GM21529 (cell line): ENCODE measurements around the gene PPP1R9A.

ENCODE experiments used
- ATAC-seq: cut with Tn5 transposase; IDR thresholded peaks from one replicate; pipeline ENCODE4 v1.9.1; 2021; ENCODE audit not compliant: unreplicated experiment

The PPP1R9A gene

DNA sequence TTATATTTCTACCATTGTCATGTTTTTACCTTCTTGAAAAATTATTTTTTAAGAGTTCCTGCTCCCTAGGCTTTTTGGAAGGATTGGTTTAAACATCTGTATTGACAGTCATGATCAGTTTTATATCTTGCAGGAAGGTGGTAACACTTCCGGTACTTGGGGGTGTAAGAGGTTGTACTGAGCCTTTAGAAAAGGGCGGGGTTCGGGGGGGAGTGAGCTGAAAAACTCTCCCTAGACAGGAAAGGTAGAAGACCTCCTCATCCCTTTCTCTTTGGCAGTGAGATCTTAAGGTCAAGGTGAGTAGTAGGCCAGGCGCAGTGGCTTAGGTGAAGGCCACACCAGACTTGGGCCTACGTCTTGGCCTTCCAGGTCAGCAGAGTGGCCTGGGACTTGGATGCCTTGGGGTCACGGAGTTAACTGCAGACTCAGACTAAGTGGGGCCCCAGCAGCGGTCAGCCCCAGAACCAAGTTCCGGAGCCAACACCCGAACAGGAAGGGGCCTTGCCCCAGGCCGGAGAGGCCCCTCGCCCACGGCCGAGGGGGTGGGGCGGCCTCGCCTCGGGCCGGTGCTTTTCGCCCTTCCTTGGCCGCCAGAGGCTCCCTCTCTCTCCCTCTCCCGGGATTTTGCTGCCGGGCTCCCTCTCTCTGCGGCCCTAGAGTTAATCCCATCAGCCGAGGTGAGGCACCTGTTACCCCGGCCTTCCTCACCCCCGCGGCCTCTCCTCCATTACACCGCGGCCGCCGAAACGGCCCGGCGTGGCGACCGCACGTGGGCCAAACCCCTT lies at the start of gene PPP1R9A:
TSS of gene PPP1R9A (plus strand) at position 569 of the 785 bp plus-strand sequence. CDS start 2,520 bp downstream, outside the sequence.
- ATAC-seq = no peak

- no peak for ATAC-seq
These were observed 36.3 kb upstream of the PPP1R9A start for GRCh38 chr7:94871132-94871531.

- no peak for ATAC-seq
These were observed 34.2 kb upstream of the PPP1R9A start for GRCh38 chr7:94873239-94873638.

GRCh38 chr7:94874036-94874785 lies 33.2 kb upstream of the PPP1R9A start:
- ATAC-seq = no peak

- ATAC-seq = no peak
These were observed 32.2 kb upstream of the PPP1R9A start for GRCh38 chr7:94875201-94875600.

- no peak for ATAC-seq
These were observed 29.4 kb upstream of the PPP1R9A start for GRCh38 chr7:94877731-94878670.

DNA sequence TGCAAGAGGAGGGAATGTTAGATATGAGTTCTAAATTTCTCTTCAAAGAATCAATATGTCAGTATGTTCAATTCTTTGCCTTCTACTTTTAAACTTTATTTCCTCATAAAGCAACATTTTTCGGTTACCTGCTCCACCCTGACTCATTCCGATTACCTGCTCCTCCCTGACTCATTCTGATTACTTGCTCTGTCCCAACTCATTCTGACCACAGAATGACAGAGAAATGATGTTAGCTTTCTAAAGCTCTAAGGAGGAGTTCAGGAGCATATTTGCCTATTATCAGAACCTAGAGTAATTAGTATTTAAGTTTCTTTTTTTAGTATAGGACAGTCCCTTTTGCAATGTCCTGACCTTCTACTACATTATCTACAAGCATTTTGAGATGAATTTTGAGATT lies 24.5 kb upstream of the PPP1R9A start:
- ATAC-seq = no peak

- no peak for ATAC-seq
These were observed 23.8 kb upstream of the PPP1R9A start for GRCh38 chr7:94883616-94884015.

DNA sequence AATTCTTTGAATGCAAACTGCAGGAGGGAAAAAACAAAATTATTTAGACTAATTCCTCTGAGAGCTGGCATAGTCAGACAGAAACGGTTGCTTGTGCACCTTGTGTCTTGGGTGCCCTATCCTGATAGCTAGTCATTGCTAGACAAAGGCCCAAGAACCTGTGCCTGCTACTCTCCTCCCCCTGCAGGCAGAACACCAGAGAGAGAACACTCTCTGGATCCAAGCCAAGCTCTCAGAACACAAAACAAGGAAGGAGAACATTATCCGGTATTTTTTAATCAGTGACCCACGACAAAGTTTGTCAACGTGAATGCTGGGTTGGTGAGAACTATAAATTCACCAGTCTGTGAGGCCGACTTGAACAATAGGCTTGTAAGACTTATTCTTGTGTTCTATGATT lies 18.8 kb upstream of the PPP1R9A start:
- ATAC-seq = no peak

DNA sequence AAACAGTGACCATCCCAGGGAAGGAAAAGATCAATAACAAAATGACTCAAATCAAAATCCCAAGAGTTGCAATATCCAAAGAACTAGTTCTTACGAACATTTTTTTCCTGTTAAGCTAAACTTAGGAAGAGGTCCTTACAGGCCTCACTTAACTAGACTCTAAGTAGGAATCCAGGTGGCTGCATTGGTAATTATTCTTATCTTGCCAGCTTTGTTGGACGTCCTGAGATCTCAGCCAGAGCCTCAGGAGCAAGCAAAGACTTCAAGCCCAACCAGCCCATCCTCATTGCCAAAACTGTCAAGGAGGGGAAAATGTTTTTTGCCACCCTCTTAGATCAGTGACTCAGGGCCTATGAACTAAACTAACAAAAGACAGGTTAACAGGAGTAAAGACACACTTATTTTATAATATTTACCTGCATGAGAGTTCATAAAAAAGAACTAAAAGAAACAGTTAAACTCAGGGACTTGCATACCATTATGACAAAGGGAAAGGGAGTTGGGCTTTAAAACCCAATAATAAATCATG lies 18.3 kb upstream of the PPP1R9A start:
- ATAC-seq = no peak

- ATAC-seq = no peak
These were observed 17.2 kb upstream of the PPP1R9A start for GRCh38 chr7:94890216-94890615.

- no peak for ATAC-seq
These were observed 13.7 kb upstream of the PPP1R9A start for GRCh38 chr7:94893661-94894060.

DNA sequence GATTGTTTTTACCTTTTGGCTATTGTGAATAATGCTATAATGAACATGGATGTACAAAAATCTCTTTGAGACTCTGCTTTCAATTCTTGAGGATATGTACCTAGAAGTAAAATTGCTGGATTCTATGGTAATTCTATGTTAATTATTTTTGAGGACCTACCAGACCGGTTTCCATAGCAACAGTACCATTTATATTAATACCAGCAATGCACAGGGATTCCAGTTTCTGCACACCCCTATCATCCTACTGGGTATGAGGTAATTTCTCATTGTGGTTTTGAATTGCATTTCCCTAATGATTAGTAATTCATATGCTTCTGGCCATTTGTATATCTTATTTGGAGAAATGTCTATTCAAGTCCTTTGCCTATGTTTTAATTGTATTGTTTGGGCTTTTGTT lies 9.9 kb upstream of the PPP1R9A start:
- ATAC-seq = no peak

GRCh38 chr7:94898340-94898739 lies 9.1 kb upstream of the PPP1R9A start:
- ATAC-seq = no peak

- ATAC-seq = no peak
These were observed 5.4 kb upstream of the PPP1R9A start for GRCh38 chr7:94901981-94902380.

DNA sequence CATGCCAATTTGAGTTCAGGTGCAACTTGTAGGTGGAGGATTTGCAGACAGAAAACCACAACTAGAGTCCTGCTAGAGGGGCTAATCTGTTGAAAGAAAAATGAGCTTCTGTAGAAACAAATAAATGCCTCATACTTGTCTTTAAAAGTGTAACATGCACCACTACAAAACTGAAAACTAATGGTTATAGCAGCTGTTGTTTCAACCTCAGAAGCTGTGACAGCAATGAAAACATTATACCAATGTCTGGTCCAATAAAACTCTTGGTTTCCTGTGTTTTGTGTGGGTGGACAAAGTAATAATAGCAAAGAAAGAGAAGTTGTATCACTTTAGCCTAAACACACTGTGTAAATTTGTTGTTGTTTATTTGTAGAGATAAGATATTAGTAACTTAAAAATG lies 3.4 kb upstream of the PPP1R9A start:
- no peak for ATAC-seq

DNA sequence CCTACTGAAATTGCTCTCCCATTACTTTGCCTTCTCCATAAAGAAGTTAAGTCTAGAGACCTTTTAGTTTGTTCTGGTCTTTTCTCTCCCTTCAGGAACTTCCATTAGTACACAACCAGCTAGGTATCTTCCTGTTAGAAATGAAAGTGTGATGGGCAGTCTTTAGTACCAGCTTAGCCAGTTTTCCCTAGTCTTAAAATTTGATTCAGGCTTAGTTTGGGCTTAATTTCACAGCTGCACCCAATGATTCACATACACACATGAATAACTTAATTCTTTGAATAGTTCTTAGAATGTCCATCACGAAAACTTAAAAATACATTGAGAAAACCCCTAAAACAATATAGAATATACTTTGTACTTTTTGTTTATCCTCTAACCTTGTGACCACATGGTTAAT lies 2.4 kb upstream of the PPP1R9A start:
- no peak for ATAC-seq

- ATAC-seq = no peak
These were observed 1.1 kb upstream of the PPP1R9A start for GRCh38 chr7:94906065-94906851.

DNA sequence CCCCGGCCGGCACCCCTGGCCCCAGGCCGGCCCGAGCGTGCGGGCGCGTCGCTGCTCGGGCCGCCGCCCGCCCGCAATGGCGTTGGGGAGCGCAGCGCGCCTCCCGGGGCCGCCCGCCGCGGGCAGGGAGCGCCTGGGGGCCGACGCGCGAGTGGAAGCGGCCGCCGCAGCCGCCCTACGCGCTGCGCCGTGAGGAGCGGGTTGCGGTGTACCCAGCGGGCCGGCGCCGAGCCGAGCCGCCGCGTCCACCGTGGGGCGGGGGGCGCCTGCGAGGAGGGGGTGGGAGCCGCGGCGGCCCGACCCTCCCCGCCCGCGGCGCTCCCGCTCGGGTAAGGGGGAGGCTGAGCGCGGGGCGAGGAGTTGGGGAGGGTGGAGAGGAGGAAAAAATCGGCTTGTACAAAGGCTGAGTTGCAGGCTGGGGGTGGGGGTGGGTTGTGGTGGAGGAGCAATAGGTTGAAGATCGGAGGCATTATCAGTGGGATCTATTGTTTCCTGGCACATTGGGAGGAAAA lies 473 bp downstream of the PPP1R9A start:
- ATAC-seq = no peak
